GM18499 (cell line): ENCODE results near the gene IDH1.
"Not testable (repeated sequence)": the region's sequence is repeated elsewhere in the genome, so short reads cannot be mapped to it uniquely, and the experiment has no call there.

Experiments
- ATAC-seq: cut with Tn5 transposase; IDR thresholded peaks from one replicate; pipeline ENCODE4 v1.9.1; 2021; ENCODE audit warnings: moderate number of reproducible peaks; ENCODE audit not compliant: insufficient read depth, unreplicated experiment

Gene IDH1

GRCh38 chr2:208254871-208255556 is at the start of gene IDH1:
Gene IDH1 (minus strand): TSS chr2:208255071. CDS start chr2:208251551, 3,520 bp downstream.
- ATAC-seq = peak; percentile 52

- ATAC-seq = no peak
These were observed 49.3 kb upstream of the IDH1 start for GRCh38 chr2:208304157-208304556.

- ATAC-seq = no peak
These were observed 46.2 kb upstream of the IDH1 start for GRCh38 chr2:208300847-208301618.

- no peak for ATAC-seq
These were observed 43.1 kb upstream of the IDH1 start for GRCh38 chr2:208297961-208298360.

- ATAC-seq = no peak
These were observed 41.7 kb upstream of the IDH1 start for GRCh38 chr2:208296610-208297009.

- no peak for ATAC-seq
These were observed 41.0 kb upstream of the IDH1 start for GRCh38 chr2:208295834-208296233.

- ATAC-seq = no peak
These were observed 39.7 kb upstream of the IDH1 start for GRCh38 chr2:208294482-208295024.

- ATAC-seq = no peak
These were observed 31.0 kb upstream of the IDH1 start for GRCh38 chr2:208285853-208286252.

- no peak for ATAC-seq
These were observed 26.1 kb upstream of the IDH1 start for GRCh38 chr2:208280933-208281332.

GRCh38 chr2:208280234-208280633 is 25.4 kb upstream of the IDH1 start:
- ATAC-seq = no peak

GRCh38 chr2:208279236-208279635 is 24.4 kb upstream of the IDH1 start:
- ATAC-seq = no peak

GRCh38 chr2:208278549-208278948 is 23.7 kb upstream of the IDH1 start:
- no peak for ATAC-seq

- no peak for ATAC-seq
These were observed 19.9 kb upstream of the IDH1 start for GRCh38 chr2:208274748-208275147.

- no peak for ATAC-seq
These were observed 14.2 kb upstream of the IDH1 start for GRCh38 chr2:208269091-208269490.

GRCh38 chr2:208268156-208268952 is 13.5 kb upstream of the IDH1 start:
- no peak for ATAC-seq

GRCh38 chr2:208267526-208267925 is 12.7 kb upstream of the IDH1 start:
- ATAC-seq = not testable (repeated sequence)

GRCh38 chr2:208266936-208267335 is 12.1 kb upstream of the IDH1 start:
- ATAC-seq = no peak

- ATAC-seq = peak; percentile 4
These were observed 11.7 kb upstream of the IDH1 start for GRCh38 chr2:208266553-208266893.

- ATAC-seq = peak; percentile 66
These were observed 11.1 kb upstream of the IDH1 start, which contains the start of gene PIKFYVE for GRCh38 chr2:208265801-208266552. Gene PIKFYVE (plus strand): TSS chr2:208266255. CDS start chr2:208271520, 5,265 bp downstream.

- ATAC-seq = peak; percentile 37
These were observed 10.5 kb upstream of the IDH1 start for GRCh38 chr2:208265371-208265800.
